Measurements from ENCODE around the gene ZNF678.

The ZNF678 gene

DNA sequence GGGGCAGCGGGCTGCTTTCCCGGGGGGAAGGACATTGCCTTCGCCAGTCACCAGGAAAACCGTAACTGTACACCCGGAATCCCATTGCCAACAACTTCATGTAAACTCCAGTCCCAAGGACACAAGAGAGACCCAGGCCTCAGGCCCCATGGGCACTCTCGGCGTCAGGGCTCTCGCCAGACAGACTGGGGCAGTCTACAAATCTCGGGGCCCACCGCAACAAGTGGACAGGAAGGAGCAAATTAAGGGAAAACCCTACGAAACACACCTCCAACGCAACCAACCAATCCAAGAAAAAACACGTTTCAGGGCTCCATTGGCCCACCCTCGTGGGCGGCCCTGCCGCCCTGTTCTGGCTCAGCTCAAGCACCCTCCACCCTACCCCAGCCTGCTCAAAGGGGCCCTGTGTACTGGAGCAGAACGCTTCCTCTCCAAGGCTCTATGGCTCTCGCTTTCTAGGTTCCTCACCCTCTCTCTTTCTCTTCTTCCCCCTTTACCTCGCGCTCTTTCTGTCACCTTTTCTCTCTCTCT is 4.6 kb upstream of the ZNF678 start:
- Histone ChIP-seq H3K27me3 (ENCODE audit: control insufficient read depth, insufficient read depth, low read length) (no peaks in the 10 kb centered on the region), H3K4me2 (ENCODE audit: low read length) (no peak overlapping the region), H3K9me3 (replicated peaks; ENCODE audit: low read length) (no peaks in the 10 kb centered on the region), H3K9ac (ENCODE audit: low read depth, low read length) (no peak overlapping the region), H3K4me3 (ENCODE audit: low read length) (no peak overlapping the region), H3K4me1 (ENCODE audit: control insufficient read depth, insufficient read depth, low read length) (no peaks in the 10 kb centered on the region), H3K36me3 (ENCODE audit: insufficient read depth, low read length) (no peaks in the 10 kb centered on the region)

GRCh38 chr1:227559499-227559898 is 3.9 kb upstream of the ZNF678 start:
- H3K4me1 ChIP-seq (ENCODE audit: control insufficient read depth, insufficient read depth, low read length): no peaks in the 10 kb centered on the region
- H3K9ac ChIP-seq (ENCODE audit: low read depth, low read length): no peak overlapping the region
- no peak overlapping the region for H3K4me2 ChIP-seq (ENCODE audit: low read length)
- no peaks in the 10 kb centered on the region for H3K9me3 ChIP-seq (replicated peaks; ENCODE audit: low read length)
- H3K36me3 ChIP-seq (ENCODE audit: insufficient read depth, low read length): no peaks in the 10 kb centered on the region
- no peaks in the 10 kb centered on the region for H3K27me3 ChIP-seq (ENCODE audit: control insufficient read depth, insufficient read depth, low read length)
- no peak overlapping the region for H3K4me3 ChIP-seq (ENCODE audit: low read length)

DNA sequence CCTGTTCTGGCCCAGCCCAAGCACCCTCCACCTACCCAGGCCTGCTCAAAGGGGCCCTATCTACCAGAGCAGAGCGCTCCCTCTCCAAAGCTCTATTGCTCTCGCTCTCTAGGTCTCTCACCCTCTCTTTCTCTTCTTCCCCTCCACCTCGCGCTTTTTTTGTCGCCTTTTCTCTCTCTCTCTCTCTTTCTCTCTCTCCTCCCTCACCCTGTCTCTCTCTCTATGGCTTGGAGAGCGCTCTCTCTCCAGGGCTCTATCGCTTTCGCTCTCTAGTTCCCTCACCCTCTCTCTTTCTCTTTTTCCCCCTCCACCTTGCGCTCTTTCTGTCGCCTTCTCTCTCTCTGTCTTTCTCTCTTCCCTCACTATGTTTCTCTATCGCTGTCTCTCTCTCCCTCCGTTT is 3.4 kb upstream of the ZNF678 start:
- H3K9me3 ChIP-seq (replicated peaks; ENCODE audit: low read length): no peaks in the 10 kb centered on the region
- H3K4me1 ChIP-seq (ENCODE audit: control insufficient read depth, insufficient read depth, low read length): no peaks in the 10 kb centered on the region
- no peak overlapping the region for H3K4me3 ChIP-seq (ENCODE audit: low read length)
- H3K4me2 ChIP-seq (ENCODE audit: low read length): no peak overlapping the region
- no peaks in the 10 kb centered on the region for H3K36me3 ChIP-seq (ENCODE audit: insufficient read depth, low read length)
- H3K9ac ChIP-seq (ENCODE audit: low read depth, low read length): no peak overlapping the region
- no peaks in the 10 kb centered on the region for H3K27me3 ChIP-seq (ENCODE audit: control insufficient read depth, insufficient read depth, low read length)

GRCh38 chr1:227560393-227561173 is 2.8 kb upstream of the ZNF678 start:
- no peaks in the 10 kb centered on the region for H3K27me3 ChIP-seq (ENCODE audit: control insufficient read depth, insufficient read depth, low read length)
- H3K4me1 ChIP-seq (ENCODE audit: control insufficient read depth, insufficient read depth, low read length): no peaks in the 10 kb centered on the region
- no peak overlapping the region for H3K4me2 ChIP-seq (ENCODE audit: low read length)
- no peaks in the 10 kb centered on the region for H3K36me3 ChIP-seq (ENCODE audit: insufficient read depth, low read length)
- H3K4me3 ChIP-seq (ENCODE audit: low read length): no peak overlapping the region
- no peak overlapping the region for H3K9ac ChIP-seq (ENCODE audit: low read depth, low read length)
- H3K9me3 ChIP-seq (replicated peaks; ENCODE audit: low read length): no peaks in the 10 kb centered on the region

- Histone ChIP-seq H3K9ac (ENCODE audit: low read depth, low read length) (no peak overlapping the region), H3K27me3 (ENCODE audit: control insufficient read depth, insufficient read depth, low read length) (no peaks in the 10 kb centered on the region), H3K9me3 (replicated peaks; ENCODE audit: low read length) (no peaks in the 10 kb centered on the region), H3K36me3 (ENCODE audit: insufficient read depth, low read length) (no peaks in the 10 kb centered on the region), H3K4me1 (ENCODE audit: control insufficient read depth, insufficient read depth, low read length) (no peaks in the 10 kb centered on the region), H3K4me3 (ENCODE audit: low read length) (no peak overlapping the region), H3K4me2 (ENCODE audit: low read length) (no peak overlapping the region)
Observed at GRCh38 chr1:227561241-227561907, 2.0 kb upstream of the ZNF678 start.

- Histone ChIP-seq H3K4me2 (ENCODE audit: low read length) (no peak overlapping the region), H3K27me3 (ENCODE audit: control insufficient read depth, insufficient read depth, low read length) (no peaks in the 10 kb centered on the region), H3K9me3 (replicated peaks; ENCODE audit: low read length) (no peaks in the 10 kb centered on the region)
Observed at GRCh38 chr1:227562037-227562436, 1.3 kb upstream of the ZNF678 start.

GRCh38 chr1:227562933-227563323 is 428 bp upstream of the ZNF678 start:
- no peaks in the 10 kb centered on the region for H3K4me1 ChIP-seq (ENCODE audit: control insufficient read depth, insufficient read depth, low read length)
- no peaks in the 10 kb centered on the region for H3K9me3 ChIP-seq (replicated peaks; ENCODE audit: low read length)
- H3K4me3 ChIP-seq (ENCODE audit: low read length): peak overlapping the region; percentile 90
- peak overlapping the region; percentile 78 for H3K4me2 ChIP-seq (ENCODE audit: low read length)
- H3K9ac ChIP-seq (ENCODE audit: low read depth, low read length): no peak overlapping the region
- no peaks in the 10 kb centered on the region for H3K27me3 ChIP-seq (ENCODE audit: control insufficient read depth, insufficient read depth, low read length)
- no peaks in the 10 kb centered on the region for H3K36me3 ChIP-seq (ENCODE audit: insufficient read depth, low read length)

More at GRCh38 chr1:227562037-227562436, 1.3 kb upstream of the ZNF678 start:
- Histone ChIP-seq H3K4me3 (ENCODE audit: low read length) (no peak overlapping the region), H3K9ac (ENCODE audit: low read depth, low read length) (no peak overlapping the region), H3K36me3 (ENCODE audit: insufficient read depth, low read length) (no peaks in the 10 kb centered on the region), H3K4me1 (ENCODE audit: control insufficient read depth, insufficient read depth, low read length) (no peaks in the 10 kb centered on the region)

- H3K4me1 ChIP-seq (ENCODE audit: control insufficient read depth, insufficient read depth, low read length): no peaks in the 10 kb centered on the region
- no peaks in the 10 kb centered on the region for H3K27me3 ChIP-seq (ENCODE audit: control insufficient read depth, insufficient read depth, low read length)
- H3K36me3 ChIP-seq (ENCODE audit: insufficient read depth, low read length): no peaks in the 10 kb centered on the region
- no peak overlapping the region for H3K4me3 ChIP-seq (ENCODE audit: low read length)
- no peak overlapping the region for H3K9ac ChIP-seq (ENCODE audit: low read depth, low read length)
- H3K4me2 ChIP-seq (ENCODE audit: low read length): no peak overlapping the region
- no peaks in the 10 kb centered on the region for H3K9me3 ChIP-seq (replicated peaks; ENCODE audit: low read length)
Observed at GRCh38 chr1:227567256-227567655, 3.9 kb downstream of the ZNF678 start.

DNA sequence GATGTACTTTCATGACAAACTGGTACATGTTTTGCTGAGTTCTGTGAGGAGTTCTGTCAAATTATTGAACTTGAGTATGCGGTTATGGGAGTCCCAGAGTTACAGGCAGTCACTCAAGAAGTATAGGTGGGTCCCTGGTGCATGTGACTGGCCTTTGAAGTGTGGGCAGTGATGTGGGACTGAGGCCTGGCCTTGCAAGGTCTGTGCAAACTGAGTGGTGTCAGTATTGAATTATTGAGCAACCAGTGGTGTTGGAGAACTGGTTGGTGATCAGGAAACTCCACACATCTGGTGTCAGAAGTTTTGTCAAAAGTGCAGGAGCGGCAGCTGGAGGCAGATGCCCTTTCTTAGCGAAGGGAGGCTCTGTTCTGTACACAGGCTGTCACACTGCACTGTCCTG is 5.2 kb downstream of the ZNF678 start:
- Histone ChIP-seq H3K9me3 (replicated peaks; ENCODE audit: low read length) (no peaks in the 10 kb centered on the region), H3K9ac (ENCODE audit: low read depth, low read length) (no peak overlapping the region)

DNA sequence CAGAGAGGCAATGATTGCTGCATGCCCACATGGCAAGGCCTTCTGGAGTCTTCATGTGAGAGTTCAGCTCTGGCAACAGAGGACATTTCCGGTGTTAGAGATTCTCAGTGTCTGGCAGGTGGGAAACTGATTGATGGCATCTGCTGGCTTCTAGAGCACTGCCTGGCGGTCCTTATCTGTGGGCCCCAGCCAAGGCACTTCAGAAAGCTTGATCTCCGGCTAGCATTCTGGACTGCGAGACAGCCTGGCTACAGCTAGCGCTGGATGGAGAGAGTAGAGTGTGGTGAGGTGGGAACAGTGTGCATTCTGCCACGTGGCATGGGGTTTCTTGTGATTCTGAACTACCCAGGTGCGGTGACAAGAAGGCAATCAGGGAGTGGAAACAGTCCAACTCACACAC is 9.4 kb downstream of the ZNF678 start:
- Histone ChIP-seq H3K27me3 (ENCODE audit: control insufficient read depth, insufficient read depth, low read length) (no peaks in the 10 kb centered on the region), H3K9me3 (replicated peaks; ENCODE audit: low read length) (no peaks in the 10 kb centered on the region), H3K4me2 (ENCODE audit: low read length) (no peak overlapping the region), H3K36me3 (ENCODE audit: insufficient read depth, low read length) (no peaks in the 10 kb centered on the region), H3K9ac (ENCODE audit: low read depth, low read length) (no peak overlapping the region), H3K4me3 (ENCODE audit: low read length) (no peak overlapping the region), H3K4me1 (ENCODE audit: control insufficient read depth, insufficient read depth, low read length) (no peaks in the 10 kb centered on the region)

More for the DNA sequence above, 5.2 kb downstream of the ZNF678 start:
- no peaks in the 10 kb centered on the region for H3K36me3 ChIP-seq (ENCODE audit: insufficient read depth, low read length)
- no peak overlapping the region for H3K4me3 ChIP-seq (ENCODE audit: low read length)
- H3K27me3 ChIP-seq (ENCODE audit: control insufficient read depth, insufficient read depth, low read length): no peaks in the 10 kb centered on the region
- no peak overlapping the region for H3K4me2 ChIP-seq (ENCODE audit: low read length)
- no peaks in the 10 kb centered on the region for H3K4me1 ChIP-seq (ENCODE audit: control insufficient read depth, insufficient read depth, low read length)

DNA sequence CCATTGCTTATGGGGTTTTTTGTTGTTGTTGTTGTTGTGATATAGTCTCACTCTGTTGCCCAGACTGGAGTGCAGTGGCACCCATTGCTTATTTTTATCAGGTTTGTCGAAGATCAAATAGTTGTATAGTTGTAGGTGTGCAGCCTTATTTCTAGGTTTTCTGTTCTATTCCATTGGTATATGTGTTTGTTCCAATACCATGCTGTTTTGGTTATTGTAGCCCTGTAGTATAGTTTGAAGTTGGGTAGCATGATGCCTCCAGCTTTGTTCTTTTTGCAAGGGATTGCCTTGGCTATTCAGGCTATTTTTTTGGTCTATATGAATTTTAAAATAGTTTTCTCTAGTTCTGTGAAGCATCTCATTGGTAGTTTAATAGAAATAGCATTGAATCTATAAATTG is 11.6 kb downstream of the ZNF678 start:
- H3K9me3 ChIP-seq (replicated peaks; ENCODE audit: low read length): no peaks in the 10 kb centered on the region
- no peaks in the 10 kb centered on the region for H3K4me1 ChIP-seq (ENCODE audit: control insufficient read depth, insufficient read depth, low read length)
- H3K9ac ChIP-seq (ENCODE audit: low read depth, low read length): no peak overlapping the region
- no peaks in the 10 kb centered on the region for H3K27me3 ChIP-seq (ENCODE audit: control insufficient read depth, insufficient read depth, low read length)
- no peak overlapping the region for H3K4me2 ChIP-seq (ENCODE audit: low read length)
- H3K4me3 ChIP-seq (ENCODE audit: low read length): no peak overlapping the region
- no peaks in the 10 kb centered on the region for H3K36me3 ChIP-seq (ENCODE audit: insufficient read depth, low read length)

DNA sequence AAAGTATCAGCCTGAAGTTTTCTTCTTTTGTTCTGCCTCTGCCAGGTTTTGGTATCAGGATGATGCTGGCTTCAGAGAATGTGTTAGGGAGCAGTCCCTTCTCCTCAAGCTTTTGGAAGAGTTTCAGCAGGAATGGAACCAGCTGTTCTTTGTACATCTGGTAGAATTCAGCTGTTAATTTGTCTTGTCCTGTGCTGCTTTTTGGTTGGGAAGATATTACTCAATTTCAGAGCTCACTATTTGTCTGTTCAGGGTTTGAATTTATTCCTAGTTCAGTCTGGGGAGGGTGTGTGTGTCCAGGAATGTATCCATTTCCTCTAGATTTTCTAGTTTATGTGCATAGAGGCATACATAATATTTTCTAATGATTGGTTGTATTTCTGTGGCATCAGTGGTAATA is 12.8 kb downstream of the ZNF678 start:
- Histone ChIP-seq H3K4me3 (ENCODE audit: low read length) (no peak overlapping the region), H3K9ac (ENCODE audit: low read depth, low read length) (no peak overlapping the region)

More for the DNA sequence above, 12.8 kb downstream of the ZNF678 start:
- no peak overlapping the region for H3K4me2 ChIP-seq (ENCODE audit: low read length)
- H3K9me3 ChIP-seq (replicated peaks; ENCODE audit: low read length): no peaks in the 10 kb centered on the region
- no peaks in the 10 kb centered on the region for H3K36me3 ChIP-seq (ENCODE audit: insufficient read depth, low read length)
- no peaks in the 10 kb centered on the region for H3K4me1 ChIP-seq (ENCODE audit: control insufficient read depth, insufficient read depth, low read length)
- no peaks in the 10 kb centered on the region for H3K27me3 ChIP-seq (ENCODE audit: control insufficient read depth, insufficient read depth, low read length)

All from skeletal muscle satellite cell (primary cell).